Measurements from ENCODE around the gene USP12.

The USP12 gene

DNA sequence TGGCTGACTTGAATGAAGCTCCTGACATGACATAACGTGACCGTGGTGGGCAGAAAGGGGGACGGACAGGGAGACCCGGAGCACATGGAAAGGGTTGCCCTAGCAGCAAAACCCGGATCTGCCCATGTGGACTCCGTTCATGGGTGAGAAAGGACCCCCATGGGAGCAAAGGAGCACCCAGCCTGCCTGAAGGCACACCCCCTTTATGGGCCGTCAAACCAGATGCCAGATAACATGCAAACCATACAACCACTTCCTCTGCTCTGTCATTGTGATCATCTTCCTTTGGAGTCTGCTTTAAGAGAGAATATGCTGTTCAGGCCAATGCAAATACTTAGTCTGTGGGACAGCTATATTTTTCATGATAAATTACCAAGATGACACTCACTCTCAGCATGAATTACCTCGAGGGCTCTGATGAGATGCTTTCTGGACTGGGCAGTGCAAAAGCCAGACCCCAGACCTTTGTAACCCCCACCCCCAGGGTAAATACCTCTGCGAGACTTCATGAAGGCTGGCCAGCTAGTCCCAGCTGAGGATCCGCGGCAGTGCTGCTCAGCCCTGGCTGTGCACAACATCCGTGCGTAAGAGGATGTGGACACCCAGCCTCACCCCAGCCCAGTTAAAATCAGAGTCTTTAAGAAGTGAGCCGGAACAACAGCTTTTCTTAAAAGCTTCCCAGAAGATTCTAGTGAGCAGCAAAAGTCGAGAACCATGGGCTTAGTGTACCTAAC is 126.6 kb downstream of the USP12 start:
- Histone ChIP-seq H3K27ac (no peak overlapping the region), H3K27me3 (no peaks in the 10 kb centered on the region), H3K36me3 (peaks cover 0 to under 1% (median 0%) of the 10 kb centered on the region in 3 donors), H3K4me3 (no peak overlapping the region), H3K4me1 (peaks cover 0 to 2% (median under 1%) of the 10 kb centered on the region in 4 donors), H3K9me3 (no peaks in the 10 kb centered on the region)
- intact Hi-C loops (cut with DNase I; ENCODE audit: low total_unique reads): no loop called here
- TF ChIP-seq, protein P1, sequence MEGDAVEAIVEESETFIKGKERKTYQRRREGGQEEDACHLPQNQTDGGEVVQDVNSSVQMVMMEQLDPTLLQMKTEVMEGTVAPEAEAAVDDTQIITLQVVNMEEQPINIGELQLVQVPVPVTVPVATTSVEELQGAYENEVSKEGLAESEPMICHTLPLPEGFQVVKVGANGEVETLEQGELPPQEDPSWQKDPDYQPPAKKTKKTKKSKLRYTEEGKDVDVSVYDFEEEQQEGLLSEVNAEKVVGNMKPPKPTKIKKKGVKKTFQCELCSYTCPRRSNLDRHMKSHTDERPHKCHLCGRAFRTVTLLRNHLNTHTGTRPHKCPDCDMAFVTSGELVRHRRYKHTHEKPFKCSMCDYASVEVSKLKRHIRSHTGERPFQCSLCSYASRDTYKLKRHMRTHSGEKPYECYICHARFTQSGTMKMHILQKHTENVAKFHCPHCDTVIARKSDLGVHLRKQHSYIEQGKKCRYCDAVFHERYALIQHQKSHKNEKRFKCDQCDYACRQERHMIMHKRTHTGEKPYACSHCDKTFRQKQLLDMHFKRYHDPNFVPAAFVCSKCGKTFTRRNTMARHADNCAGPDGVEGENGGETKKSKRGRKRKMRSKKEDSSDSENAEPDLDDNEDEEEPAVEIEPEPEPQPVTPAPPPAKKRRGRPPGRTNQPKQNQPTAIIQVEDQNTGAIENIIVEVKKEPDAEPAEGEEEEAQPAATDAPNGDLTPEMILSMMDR (IDR thresholded peaks at IDR 0.05): no peak
- DNase-seq: no peak

DNA sequence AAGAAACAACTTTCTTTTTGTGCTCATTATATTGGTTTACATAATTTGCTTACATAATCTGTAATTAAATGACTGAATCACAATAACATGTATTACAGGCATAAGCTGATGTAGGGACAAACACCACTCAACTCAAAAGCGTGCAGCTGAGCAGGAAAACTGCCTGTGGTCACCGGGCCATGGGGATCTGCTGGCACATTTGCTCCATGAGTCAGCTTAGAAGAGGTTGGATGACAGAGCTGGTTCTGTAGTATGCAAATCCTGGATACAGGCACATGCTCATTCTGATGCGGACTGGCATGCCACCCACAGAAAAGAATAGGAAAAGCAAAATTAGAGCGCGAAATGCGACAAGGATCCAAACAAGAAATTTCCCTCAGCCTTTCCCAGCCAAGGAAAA is 128.6 kb downstream of the USP12 start:
- TF ChIP-seq, protein P1 (IDR thresholded peaks at IDR 0.05): no peak
- no peak overlapping the region for H3K4me3 ChIP-seq
- no peaks in the 10 kb centered on the region for H3K36me3 ChIP-seq
- DNase-seq: peak in 1 of 2 donors; percentile 39
- intact Hi-C loops (cut with DNase I; ENCODE audit: low total_unique reads): no loop called here
- no peaks in the 10 kb centered on the region for H3K27me3 ChIP-seq
- no peaks in the 10 kb centered on the region for H3K9me3 ChIP-seq
- no peak overlapping the region for H3K27ac ChIP-seq
- peaks cover 0 to 11% (median 2%) of the 10 kb centered on the region in 4 donors for H3K4me1 ChIP-seq

DNA sequence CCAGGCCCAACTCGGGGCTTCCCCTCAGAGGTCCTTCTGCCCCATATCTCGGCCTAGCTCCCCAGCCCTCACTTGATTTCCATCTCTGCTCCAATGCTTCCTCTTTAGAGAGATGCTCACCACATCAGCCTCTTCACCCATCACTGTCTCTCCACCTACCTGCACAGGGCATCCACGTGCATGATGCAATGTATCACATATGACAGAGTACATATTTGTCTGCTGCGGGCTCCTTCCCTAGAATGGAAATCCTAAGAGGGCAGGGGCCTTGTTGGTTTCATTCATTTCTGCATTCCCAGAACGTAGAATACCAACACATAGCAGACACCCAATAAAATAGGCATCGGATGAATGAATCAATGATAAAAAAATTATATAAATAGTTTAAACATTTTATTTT is 130.3 kb downstream of the USP12 start:
- Histone ChIP-seq H3K9me3 (no peaks in the 10 kb centered on the region), H3K4me1 (peaks cover 0 to 11% (median 2%) of the 10 kb centered on the region in 4 donors), H3K27ac (no peak overlapping the region), H3K27me3 (no peaks in the 10 kb centered on the region), H3K4me3 (no peak overlapping the region), H3K36me3 (no peaks in the 10 kb centered on the region)
- TF ChIP-seq, protein P1 (IDR thresholded peaks at IDR 0.05): no peak
- DNase-seq: no peak
- intact Hi-C loops (cut with DNase I; ENCODE audit: low total_unique reads): no loop called here

DNA sequence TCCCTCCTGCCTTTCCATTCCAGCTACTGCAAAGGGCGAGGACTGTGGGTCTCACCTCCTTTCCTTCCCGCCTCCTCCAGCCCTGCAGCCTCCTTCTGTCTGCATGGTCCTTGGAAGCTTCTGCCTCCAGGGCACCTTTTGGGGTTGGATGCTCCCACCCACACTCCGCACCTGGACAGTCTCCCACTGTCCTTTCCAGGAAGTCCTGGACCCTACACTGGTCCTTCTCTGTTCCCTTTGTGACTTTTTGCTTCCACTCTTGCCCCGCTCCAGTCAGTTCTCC is 130.8 kb downstream of the USP12 start:
- H3K27ac ChIP-seq: peak overlapping the region in 1 of 2 donors; percentile 51
- intact Hi-C loops (cut with DNase I; ENCODE audit: low total_unique reads): no loop called here

DNA sequence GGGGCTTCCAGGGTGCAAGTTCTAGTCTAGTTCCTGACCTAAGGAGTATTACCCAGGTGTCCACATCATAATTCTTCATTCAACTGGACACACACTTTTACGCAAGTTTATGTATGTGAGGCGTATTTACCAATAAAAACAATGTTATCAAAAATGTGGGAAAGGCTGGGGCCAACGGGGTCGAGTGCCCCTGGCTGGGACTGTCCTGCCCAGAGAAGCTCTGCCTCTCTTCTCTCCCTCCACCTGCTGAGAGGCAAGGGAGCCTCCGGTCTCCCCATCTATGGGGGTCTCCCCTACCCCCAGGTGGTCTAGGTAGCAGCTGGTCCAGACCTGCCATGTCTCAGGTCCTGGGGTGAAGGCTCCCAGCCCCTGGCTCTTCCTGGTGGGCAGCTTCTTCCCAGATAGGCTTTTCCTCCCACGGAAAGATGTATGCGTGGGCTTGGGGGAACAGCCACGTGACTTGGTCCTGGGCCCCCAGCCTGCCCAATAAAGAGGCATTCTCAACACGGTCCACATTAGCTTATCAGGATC is 132.4 kb downstream of the USP12 start:
- TF ChIP-seq, protein P1 (IDR thresholded peaks at IDR 0.05): no peak
- no peak overlapping the region for H3K27ac ChIP-seq
- H3K27me3 ChIP-seq: no peaks in the 10 kb centered on the region
- no peak for DNase-seq
- H3K9me3 ChIP-seq: no peaks in the 10 kb centered on the region
- no peak overlapping the region for H3K4me3 ChIP-seq
- intact Hi-C loops (cut with DNase I; ENCODE audit: low total_unique reads): no loop called here
- H3K36me3 ChIP-seq: no peaks in the 10 kb centered on the region
- H3K4me1 ChIP-seq: peaks cover 0 to 11% (median 2%) of the 10 kb centered on the region in 4 donors

More for the DNA sequence above, 130.8 kb downstream of the USP12 start:
- DNase-seq: no peak
- TF ChIP-seq, protein P1 (IDR thresholded peaks at IDR 0.05): no peak
- no peaks in the 10 kb centered on the region for H3K9me3 ChIP-seq
- peaks cover 0 to 11% (median 2%) of the 10 kb centered on the region in 4 donors for H3K4me1 ChIP-seq
- no peaks in the 10 kb centered on the region for H3K36me3 ChIP-seq
- H3K27me3 ChIP-seq: no peaks in the 10 kb centered on the region
- H3K4me3 ChIP-seq: no peak overlapping the region

Data from tibial artery (tissue), 4 donors.